Measurements from ENCODE around the gene SRPK2. TPM values are rescaled to one million over a fixed set of nuclear protein-coding genes. Genes with fewer than 3 reads are reported as not detected.

The SRPK2 gene
- polyA plus RNA-seq, 4 donors = 12.2 to 24.7 (median 14.1) TPM

DNA sequence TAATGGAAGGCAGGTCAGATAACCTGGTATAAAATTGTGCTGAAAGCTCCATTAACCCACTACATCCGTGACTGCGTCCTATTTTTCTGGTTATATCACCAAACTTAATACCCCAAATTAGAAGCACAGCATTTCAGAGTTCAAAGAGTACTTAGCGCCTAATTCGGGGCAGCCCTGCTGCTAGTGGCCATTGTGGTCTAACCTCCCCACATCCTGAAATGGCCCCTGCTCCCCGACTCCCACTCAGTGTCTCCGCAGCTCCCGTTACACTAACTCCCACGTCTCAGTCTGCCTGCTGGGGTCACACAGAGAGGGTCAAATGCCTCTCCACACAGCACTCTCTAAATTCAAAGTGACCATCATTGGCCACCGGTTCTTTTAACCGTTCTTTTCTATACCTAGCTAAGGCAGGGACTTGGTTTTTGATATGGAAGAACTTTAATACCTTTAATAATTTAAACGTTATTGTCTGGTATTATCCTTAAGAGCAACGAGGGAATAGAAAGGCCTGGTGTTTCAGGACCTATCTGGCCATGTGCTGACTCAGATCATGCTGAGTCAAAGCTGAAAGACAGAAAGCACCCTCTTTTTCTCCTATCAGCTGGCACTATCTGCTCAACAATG is 257.6 kb downstream of the SRPK2 start:
- Histone ChIP-seq H3K4me3 (ENCODE audit: low read depth in 1 of 3, low read length in 3 of 3) (no peak overlapping the region), H3K36me3 (ENCODE audit: control insufficient read depth in 3 of 3, insufficient read depth in 2 of 3, low read depth in 1 of 3, low read length in 3 of 3) (peaks cover 6 to 44% (median 10%) of the 10 kb centered on the region in 3 donors), H3K27ac (ENCODE audit: low read depth in 1 of 3, low read length in 2 of 3) (no peak overlapping the region), H3K27me3 (ENCODE audit: control insufficient read depth in 3 of 3, insufficient read depth in 3 of 3, low read length in 3 of 3) (no peaks in the 10 kb centered on the region), H3K9me3 (ENCODE audit: control insufficient read depth in 2 of 2, insufficient read depth in 1 of 2, low read depth in 1 of 2, low read length in 1 of 2) (no peaks in the 10 kb centered on the region), H3K4me1 (ENCODE audit: control insufficient read depth in 3 of 3, insufficient read depth in 2 of 3, low read depth in 1 of 3, low read length in 2 of 3) (no peaks in the 10 kb centered on the region)
- no peak for FAIRE-seq
- WGBS, 3 donors = 73 to 86% (median 81%) methylated on average over 12 of the region's 12 CpGs
- no peak for DNase-seq

DNA sequence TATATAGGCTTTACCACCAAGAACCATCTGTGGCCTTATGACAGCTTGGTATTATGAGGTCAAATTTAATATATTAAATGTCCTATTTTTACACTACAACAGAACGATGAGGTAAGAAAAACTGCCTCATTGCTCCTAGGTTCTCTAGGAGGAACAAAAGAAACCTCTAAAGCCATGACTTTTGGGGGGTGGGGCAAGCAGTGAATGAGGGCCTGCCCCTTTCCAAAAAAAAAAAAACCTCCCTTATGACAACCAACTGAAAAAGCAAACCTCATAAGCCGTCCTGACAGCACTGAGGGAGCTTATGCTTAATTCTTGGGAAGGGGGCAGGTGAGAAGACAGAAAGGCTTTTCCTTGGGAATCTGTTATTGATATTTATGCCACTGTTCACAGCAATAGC is 258.1 kb downstream of the SRPK2 start:
- Histone ChIP-seq H3K4me1 (ENCODE audit: control insufficient read depth in 3 of 3, insufficient read depth in 2 of 3, low read depth in 1 of 3, low read length in 2 of 3) (no peaks in the 10 kb centered on the region), H3K27me3 (ENCODE audit: control insufficient read depth in 3 of 3, insufficient read depth in 3 of 3, low read length in 3 of 3) (no peaks in the 10 kb centered on the region), H3K27ac (ENCODE audit: low read depth in 1 of 3, low read length in 2 of 3) (no peak overlapping the region), H3K36me3 (ENCODE audit: control insufficient read depth in 3 of 3, insufficient read depth in 2 of 3, low read depth in 1 of 3, low read length in 3 of 3) (peaks cover 6 to 47% (median 10%) of the 10 kb centered on the region in 3 donors), H3K4me3 (ENCODE audit: low read depth in 1 of 3, low read length in 3 of 3) (no peak overlapping the region), H3K9me3 (ENCODE audit: control insufficient read depth in 2 of 2, insufficient read depth in 1 of 2, low read depth in 1 of 2, low read length in 1 of 2) (no peaks in the 10 kb centered on the region)
- no peak for DNase-seq
- no peak for FAIRE-seq
- 80 to 96% (median 82%) methylated on average over 2 of the region's 2 CpGs for WGBS, 3 donors

DNA sequence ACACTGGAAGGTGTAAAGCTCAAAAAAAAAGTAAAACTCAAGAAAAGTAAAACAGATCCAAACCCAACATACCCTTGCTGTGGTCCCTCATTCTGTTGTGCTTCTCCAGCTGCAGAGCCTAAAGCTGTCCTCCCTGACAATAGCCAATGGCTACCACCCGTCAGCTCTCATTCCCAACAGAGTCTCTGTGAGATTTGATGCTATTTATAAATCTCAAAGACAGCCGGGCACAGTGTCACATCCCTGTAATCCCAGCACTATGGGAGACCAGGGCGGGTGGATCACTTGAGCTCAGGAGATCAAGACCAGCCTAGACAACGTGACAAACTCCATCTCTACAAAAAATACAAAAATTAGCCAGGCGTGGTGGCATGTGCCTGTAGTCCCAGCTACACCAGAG is 258.7 kb downstream of the SRPK2 start:
- no peaks in the 10 kb centered on the region for H3K9me3 ChIP-seq (ENCODE audit: control insufficient read depth in 2 of 2, insufficient read depth in 1 of 2, low read depth in 1 of 2, low read length in 1 of 2)
- no peaks in the 10 kb centered on the region for H3K4me1 ChIP-seq (ENCODE audit: control insufficient read depth in 3 of 3, insufficient read depth in 2 of 3, low read depth in 1 of 3, low read length in 2 of 3)
- no peak overlapping the region for H3K4me3 ChIP-seq (ENCODE audit: low read depth in 1 of 3, low read length in 3 of 3)
- H3K27me3 ChIP-seq (ENCODE audit: control insufficient read depth in 3 of 3, insufficient read depth in 3 of 3, low read length in 3 of 3) = no peaks in the 10 kb centered on the region
- FAIRE-seq (no peak), DNase-seq (no peak)
- H3K36me3 ChIP-seq (ENCODE audit: control insufficient read depth in 3 of 3, insufficient read depth in 2 of 3, low read depth in 1 of 3, low read length in 3 of 3) = peaks cover 8 to 45% (median 10%) of the 10 kb centered on the region in 3 donors
- 94 to 95% (median 95%) methylated on average over 5 of the region's 5 CpGs for WGBS, 3 donors
- no peak overlapping the region for H3K27ac ChIP-seq (ENCODE audit: low read depth in 1 of 3, low read length in 2 of 3)

DNA sequence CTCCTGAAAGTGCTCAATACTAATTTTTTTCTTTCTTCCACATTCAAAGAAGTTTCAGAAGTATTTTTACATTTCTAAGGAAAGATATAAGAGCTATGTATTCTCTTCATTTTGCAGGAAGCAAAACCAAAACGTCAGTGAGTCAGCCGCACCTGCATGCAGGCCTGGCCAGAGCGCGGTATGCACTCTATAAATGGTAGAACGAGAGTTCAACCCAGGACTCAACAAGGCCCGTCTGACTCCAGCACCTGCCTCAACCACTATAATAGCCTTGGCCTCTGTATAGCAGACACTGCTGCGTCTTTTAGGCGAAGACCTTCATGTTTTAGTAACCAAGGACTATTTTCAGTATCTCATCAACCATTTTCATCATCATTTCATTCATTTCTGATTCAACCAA is 261.5 kb downstream of the SRPK2 start:
- Histone ChIP-seq H3K9me3 (ENCODE audit: control insufficient read depth in 2 of 2, insufficient read depth in 1 of 2, low read depth in 1 of 2, low read length in 1 of 2) (no peaks in the 10 kb centered on the region), H3K4me1 (ENCODE audit: control insufficient read depth in 3 of 3, insufficient read depth in 2 of 3, low read depth in 1 of 3, low read length in 2 of 3) (no peaks in the 10 kb centered on the region), H3K27me3 (ENCODE audit: control insufficient read depth in 3 of 3, insufficient read depth in 3 of 3, low read length in 3 of 3) (no peaks in the 10 kb centered on the region), H3K27ac (ENCODE audit: low read depth in 1 of 3, low read length in 2 of 3) (no peak overlapping the region), H3K36me3 (ENCODE audit: control insufficient read depth in 3 of 3, insufficient read depth in 2 of 3, low read depth in 1 of 3, low read length in 3 of 3) (peaks cover 3 to 34% (median 9%) of the 10 kb centered on the region in 3 donors), H3K4me3 (ENCODE audit: low read depth in 1 of 3, low read length in 3 of 3) (no peak overlapping the region)
- no peak for FAIRE-seq
- no peak for DNase-seq
- 76 to 81% (median 79%) methylated on average over 8 of the region's 8 CpGs for WGBS, 3 donors

DNA sequence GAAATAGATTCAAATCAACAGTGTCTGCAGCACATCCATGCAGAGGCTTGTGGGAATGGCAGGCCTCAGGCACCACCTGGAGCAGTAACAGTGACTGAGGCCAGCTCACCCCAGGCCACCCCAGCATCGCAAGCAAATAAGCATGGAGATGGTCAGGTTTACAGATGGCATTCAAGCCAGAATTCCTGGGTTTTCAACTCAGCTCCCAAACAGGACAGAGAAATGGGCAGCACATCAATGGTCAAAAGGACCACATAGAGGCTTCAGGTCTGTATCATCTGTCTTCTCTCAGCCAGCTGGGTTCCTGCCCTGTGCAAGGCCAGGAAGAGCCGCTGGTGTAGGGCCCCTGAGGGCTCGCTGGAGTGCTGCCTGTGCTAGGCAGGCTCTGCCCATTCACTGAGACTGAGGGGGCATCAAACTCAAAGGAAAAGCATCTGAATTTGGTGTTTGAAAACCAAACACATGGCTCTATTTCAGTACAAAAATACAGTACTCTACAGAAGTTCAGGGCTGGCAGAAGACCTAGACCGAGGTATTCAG is 262.2 kb downstream of the SRPK2 start:
- 91 to 98% (median 93%) methylated on average over 4 of the region's 4 CpGs for WGBS, 3 donors
- DNase-seq (no peak), FAIRE-seq (no peak)
- no peaks in the 10 kb centered on the region for H3K9me3 ChIP-seq (ENCODE audit: control insufficient read depth in 2 of 2, insufficient read depth in 1 of 2, low read depth in 1 of 2, low read length in 1 of 2)
- no peaks in the 10 kb centered on the region for H3K4me1 ChIP-seq (ENCODE audit: control insufficient read depth in 3 of 3, insufficient read depth in 2 of 3, low read depth in 1 of 3, low read length in 2 of 3)
- no peak overlapping the region for H3K27ac ChIP-seq (ENCODE audit: low read depth in 1 of 3, low read length in 2 of 3)
- H3K4me3 ChIP-seq (ENCODE audit: low read depth in 1 of 3, low read length in 3 of 3) = no peak overlapping the region
- H3K36me3 ChIP-seq (ENCODE audit: control insufficient read depth in 3 of 3, insufficient read depth in 2 of 3, low read depth in 1 of 3, low read length in 3 of 3) = peaks cover 2 to 28% (median 6%) of the 10 kb centered on the region in 3 donors
- H3K27me3 ChIP-seq (ENCODE audit: control insufficient read depth in 3 of 3, insufficient read depth in 3 of 3, low read length in 3 of 3) = no peaks in the 10 kb centered on the region

DNA sequence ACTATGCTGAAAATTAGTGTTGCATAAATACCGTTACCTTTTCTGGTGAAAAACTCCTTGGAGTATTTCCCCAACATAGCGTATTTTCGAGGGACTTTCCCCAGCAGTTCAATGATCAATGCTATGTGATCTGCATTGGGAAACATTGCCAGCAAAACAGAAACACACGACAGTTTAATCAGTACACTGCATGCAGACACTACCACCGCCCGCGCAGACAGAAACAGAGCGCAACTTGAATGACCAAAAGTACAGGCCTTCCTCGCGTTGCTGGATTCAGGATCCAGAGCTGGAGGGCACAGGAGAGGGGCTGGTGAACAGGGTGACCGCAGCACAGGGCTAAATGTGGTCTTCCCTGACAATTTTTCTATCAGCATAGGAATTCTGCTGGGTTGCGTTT is 263.0 kb downstream of the SRPK2 start:
- no peaks in the 10 kb centered on the region for H3K27me3 ChIP-seq (ENCODE audit: control insufficient read depth in 3 of 3, insufficient read depth in 3 of 3, low read length in 3 of 3)

DNA sequence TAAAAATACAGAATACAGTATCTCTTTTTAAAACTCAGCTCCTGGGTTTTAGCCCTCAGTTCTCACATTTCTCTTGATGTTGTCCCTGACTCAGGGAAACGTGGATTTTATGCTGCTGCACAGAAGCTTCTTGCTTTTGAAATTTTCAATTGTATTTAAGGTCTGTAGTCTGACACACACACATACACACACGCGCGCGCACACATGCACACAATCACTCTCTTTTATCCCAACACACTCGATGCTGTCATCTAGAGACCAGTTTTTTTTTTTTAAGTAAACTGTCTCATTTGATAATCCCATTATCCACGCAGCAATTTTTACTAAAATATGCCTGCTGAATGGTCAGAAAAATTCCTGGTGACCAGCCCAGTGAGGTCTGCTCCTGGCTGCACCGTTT is 266.1 kb downstream of the SRPK2 start:
- FAIRE-seq = no peak
- Histone ChIP-seq H3K4me1 (ENCODE audit: control insufficient read depth in 3 of 3, insufficient read depth in 2 of 3, low read depth in 1 of 3, low read length in 2 of 3) (no peaks in the 10 kb centered on the region), H3K27ac (ENCODE audit: low read depth in 1 of 3, low read length in 2 of 3) (no peak overlapping the region), H3K27me3 (ENCODE audit: control insufficient read depth in 3 of 3, insufficient read depth in 3 of 3, low read length in 3 of 3) (no peaks in the 10 kb centered on the region), H3K9me3 (ENCODE audit: control insufficient read depth in 2 of 2, insufficient read depth in 1 of 2, low read depth in 1 of 2, low read length in 1 of 2) (no peaks in the 10 kb centered on the region), H3K4me3 (ENCODE audit: low read depth in 1 of 3, low read length in 3 of 3) (no peak overlapping the region), H3K36me3 (ENCODE audit: control insufficient read depth in 3 of 3, insufficient read depth in 2 of 3, low read depth in 1 of 3, low read length in 3 of 3) (peaks cover 0 to 28% (median 6%) of the 10 kb centered on the region in 3 donors)
- WGBS, 3 donors = 78 to 86% (median 84%) methylated on average over 8 of the region's 8 CpGs
- no peak for DNase-seq

More for the DNA sequence above, 263.0 kb downstream of the SRPK2 start:
- Histone ChIP-seq H3K4me3 (ENCODE audit: low read depth in 1 of 3, low read length in 3 of 3) (no peak overlapping the region), H3K9me3 (ENCODE audit: control insufficient read depth in 2 of 2, insufficient read depth in 1 of 2, low read depth in 1 of 2, low read length in 1 of 2) (no peaks in the 10 kb centered on the region), H3K27ac (ENCODE audit: low read depth in 1 of 3, low read length in 2 of 3) (no peak overlapping the region), H3K36me3 (ENCODE audit: control insufficient read depth in 3 of 3, insufficient read depth in 2 of 3, low read depth in 1 of 3, low read length in 3 of 3) (peaks cover 0 to 28% (median 6%) of the 10 kb centered on the region in 3 donors), H3K4me1 (ENCODE audit: control insufficient read depth in 3 of 3, insufficient read depth in 2 of 3, low read depth in 1 of 3, low read length in 2 of 3) (no peaks in the 10 kb centered on the region)
- no peak for DNase-seq
- no peak for FAIRE-seq
- WGBS, 3 donors = 90 to 94% (median 93%) methylated on average over 12 of the region's 12 CpGs

DNA sequence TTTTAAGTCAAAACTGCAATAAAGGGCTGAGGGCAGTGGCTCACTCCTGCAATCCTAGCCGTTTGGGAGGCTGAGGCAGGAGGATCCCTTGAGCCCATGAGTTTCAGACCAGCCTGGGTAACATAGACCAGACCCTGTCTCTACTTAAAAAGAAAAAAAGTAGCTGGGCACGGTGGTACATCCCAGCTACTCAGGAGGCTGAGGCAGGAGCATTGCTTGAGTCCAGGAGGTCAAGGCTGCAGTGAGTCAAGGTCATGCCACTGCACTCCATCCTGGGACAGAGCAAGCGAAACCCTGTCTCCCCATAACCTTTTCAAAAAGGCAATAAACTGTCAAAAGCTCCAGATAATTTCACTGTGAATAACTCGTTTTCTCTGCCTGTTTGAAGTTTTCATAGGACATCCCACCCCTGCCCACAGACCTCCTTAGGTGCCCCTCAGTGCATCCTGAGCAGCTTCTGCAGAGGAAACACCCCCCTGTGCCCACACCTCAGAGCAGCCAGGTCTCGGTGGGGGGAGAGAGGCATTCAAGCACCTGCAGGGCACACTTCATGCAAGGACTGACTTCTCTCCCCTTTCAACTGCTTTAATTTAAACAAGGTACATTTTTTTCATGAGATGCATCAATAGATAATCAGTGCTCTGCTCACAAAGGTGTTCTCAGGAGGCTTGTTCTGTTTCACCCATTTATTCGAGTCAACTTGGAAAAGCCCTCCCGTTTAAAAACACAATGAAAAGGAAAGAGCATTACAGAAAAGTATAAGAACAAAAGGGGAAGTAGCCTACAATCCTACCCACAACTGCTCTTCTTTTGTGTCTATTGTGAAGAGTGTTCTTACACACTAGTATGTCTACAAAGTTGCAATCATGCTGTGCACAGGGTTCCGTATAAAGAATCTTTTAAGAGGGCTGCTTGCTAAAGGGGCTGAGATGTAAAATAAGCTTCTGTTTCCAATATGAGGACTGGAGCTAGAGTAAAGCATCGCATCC is 269.8 kb downstream of the SRPK2 start:
- H3K4me1 ChIP-seq (ENCODE audit: control insufficient read depth in 3 of 3, insufficient read depth in 2 of 3, low read depth in 1 of 3, low read length in 2 of 3) = no peaks in the 10 kb centered on the region
- no peak overlapping the region for H3K27ac ChIP-seq (ENCODE audit: low read depth in 1 of 3, low read length in 2 of 3)
- H3K4me3 ChIP-seq (ENCODE audit: low read depth in 1 of 3, low read length in 3 of 3) = no peak overlapping the region
- no peaks in the 10 kb centered on the region for H3K9me3 ChIP-seq (ENCODE audit: control insufficient read depth in 2 of 2, insufficient read depth in 1 of 2, low read depth in 1 of 2, low read length in 1 of 2)
- 75 to 80% (median 77%) methylated on average over 9 of the region's 9 CpGs for WGBS, 3 donors
- DNase-seq (no peak), FAIRE-seq (no peak)
- H3K27me3 ChIP-seq (ENCODE audit: control insufficient read depth in 3 of 3, insufficient read depth in 3 of 3, low read length in 3 of 3) = no peaks in the 10 kb centered on the region
- H3K36me3 ChIP-seq (ENCODE audit: control insufficient read depth in 3 of 3, insufficient read depth in 2 of 3, low read depth in 1 of 3, low read length in 3 of 3) = peaks cover 0 to 13% (median 2%) of the 10 kb centered on the region in 3 donors
